K562 (cell line): Measurements from ENCODE around the gene AP1M2. TPM values are rescaled to one million over a fixed set of nuclear protein-coding genes. Genes with fewer than 3 reads are reported as not detected.
A peak's percentile ranks its signal among the peaks of the same experiment; 100 is the strongest.

Experiments used
- ARID3A ChIP-seq: IDR thresholded peaks from 2 replicates; pipeline ENCODE4 v1.6.1; 2012; ENCODE audit warnings: low read depth, low read length, improper control_type of control experiment, borderline replicate concordance
- GTF2F1 ChIP-seq: IDR thresholded peaks from 2 replicates; pipeline ENCODE4 v1.6.1; 2011; ENCODE audit warnings: low read depth, low read length, improper control_type of control experiment
- HDAC2 ChIP-seq: fragments of 450-650 bp; IDR thresholded peaks from 2 replicates; pipeline ENCODE4 v1.6.1; 2016; ENCODE audit warnings: mild to moderate bottlenecking
- KDM5B ChIP-seq: fragments of 200-600 bp; sonication (generic); IDR thresholded peaks from 2 replicates; pipeline ENCODE4 v1.6.1; 2012; ENCODE audit warnings: low read depth, mild to moderate bottlenecking, moderate library complexity, low read length, control low read depth, inconsistent platforms; ENCODE audit not compliant: insufficient replicate concordance
- POLR2A ChIP-seq: fragments of 450-650 bp; conservative IDR thresholded peaks from 2 replicates; pipeline ENCODE4 v1.6.1; 2016
- RCOR1 ChIP-seq, 2 experiments: IDR thresholded peaks; 2 replicates each; pipeline ENCODE4 v1.6.1; 2012; ENCODE audit warnings: low read depth in 2 of 2, low read length in 2 of 2, borderline replicate concordance in 1 of 2, improper control_type of control experiment in 1 of 2
- SUPT5H ChIP-seq: fragments of 450-650 bp; IDR thresholded peaks from 2 replicates; pipeline ENCODE4 v1.6.1; 2016
- TOE1 ChIP-seq, 2 experiments: fragments of 450-650 bp in 1 of 2; sonication (generic) in 1 of 2; formaldehyde crosslinking in 1 of 2; IDR thresholded peaks; 2 replicates each; pipeline versions ENCODE4 v1.7.1 to v1.8.0; 2016 to 2022; ENCODE audit warnings: borderline replicate concordance in 2 of 2, mild to moderate bottlenecking in 2 of 2, antibody characterized with exemption in 1 of 2, inconsistent platforms in 1 of 2, low read depth in 1 of 2, missing genetic modification reagents in 1 of 2, moderate library complexity in 1 of 2
- ZNF384 ChIP-seq: IDR thresholded peaks from 2 replicates; pipeline ENCODE4 v1.6.1; 2012; ENCODE audit warnings: low read depth, low read length, improper control_type of control experiment
- ZNF551 ChIP-seq: fragments of 250-450 bp; sonication (Bioruptor Pico); IDR thresholded peaks from 2 replicates; pipeline ENCODE4 v1.5.0; 2021; ENCODE audit warnings: mild to moderate bottlenecking, moderate library complexity
- ZNF655 ChIP-seq: fragments of 250-450 bp; sonication (Bioruptor Pico); IDR thresholded peaks from 2 replicates; pipeline ENCODE4 v1.5.0; 2021
- polyA plus RNA-seq, 8 experiments: library from polyadenylated mRNA; depleted of rRNA in 4 of 8; stranded (reverse) in 5 of 8; unstranded in 3 of 8; fragments of >200 nt; fragmentation: Nextera tagmentation in 2 of 8; fragmentation: Illumina TruSeq in 1 of 8; extraction: Ambion mirVana in 2 of 8; extraction: Trizol in 1 of 8; gene quantifications; 2 replicates each; pipeline versions ENCODE4 v1.2.1 to v1.2.3, GENCODE V29; 2011 to 2014; ENCODE audit warnings: inconsistent platforms in 1 of 8, missing spikeins in 1 of 8
- total RNA-seq, 7 experiments: library from RNA; depleted of rRNA in 6 of 7; stranded (reverse); fragments of >200 nt in 6 of 7; fragmentation: Illumina TruSeq in 2 of 7; extraction: Trizol in 2 of 7; gene quantifications; 2 replicates each; pipeline versions ENCODE4 v1.2.1 to v1.2.3, GENCODE V29; 2011 to 2021; ENCODE audit warnings: low replicate concordance in 1 of 7
- TF ChIP-seq, protein P1 (sequence below): fragments of 250-450 bp; sonication (Bioruptor Pico); IDR thresholded peaks from 2 replicates; pipeline ENCODE4 v1.5.0; 2020; ENCODE audit warnings: mild to moderate bottlenecking
- TF ChIP-seq, protein P2 (sequence below), 2 experiments: fragments of 450-650 bp; conservative IDR thresholded peaks; 2 replicates each; pipeline ENCODE4 v1.6.1; 2017; ENCODE audit warnings: mild to moderate bottlenecking in 2 of 2, moderate library complexity in 2 of 2

Gene AP1M2
- total and polyA plus RNA-seq, 9 of the 15 experiments (the other 6 are each of a cell fraction or from before 2014, with no cell fraction given): 0.33 to 1.4 (median 0.89) TPM; not detected in 1

DNA sequence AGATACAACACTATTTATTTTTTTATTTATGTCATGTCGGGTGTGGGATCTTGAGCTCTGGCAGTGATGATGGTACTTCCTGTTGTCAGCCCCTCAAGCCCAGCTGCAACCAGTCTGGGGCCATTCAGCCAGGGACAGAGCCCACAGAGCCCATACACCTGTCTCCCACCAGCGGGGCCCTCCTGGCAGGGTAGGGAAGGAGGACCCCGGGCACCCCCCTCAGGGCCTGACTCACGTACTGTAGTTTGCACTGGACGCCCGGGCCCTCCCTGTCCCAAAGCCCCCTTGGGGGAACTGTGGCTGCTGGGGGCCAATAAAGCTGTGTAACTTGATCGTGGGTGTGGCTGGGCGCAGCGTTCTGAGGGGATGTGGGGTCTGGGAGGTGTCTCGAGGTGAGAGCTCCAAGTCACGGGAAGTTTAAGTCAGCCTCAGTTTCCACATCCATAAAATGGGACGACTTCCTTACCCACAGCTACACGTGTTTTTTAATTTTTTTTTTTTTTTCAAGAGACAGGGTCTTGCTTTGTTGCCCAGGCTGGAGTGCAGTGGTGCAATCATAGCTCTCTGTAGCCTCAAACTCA, 33.9 kb downstream of the AP1M2 start (continued):
- TF ChIP-seq TOE1 (IDR thresholded peaks at IDR 0.05; ENCODE audit: borderline replicate concordance) (no peak), TOE1 (CRISPR knock-in tag; IDR thresholded peaks at IDR 0.05; ENCODE audit: borderline replicate concordance, low read depth) (no peak), POLR2A (peak; percentile 45; the same call in 1 of the 2 replicates), RCOR1 (IDR thresholded peaks at IDR 0.05; ENCODE audit: borderline replicate concordance in 1 of 2, low read depth in 2 of 2, low read length in 2 of 2) (peak in 1 of 2 experiments; percentile 52; a peak in 2 of 4 replicates), ARID3A (no peak), ZNF551 (CRISPR knock-in tag) (no peak), ZNF384 (no peak), SUPT5H (peak; percentile 29; the same call in 1 of the 2 replicates), HDAC2 (0 out of 2 replicates have a peak, but pooled peaks have one; percentile 29), GTF2F1 (no peak), KDM5B (no peak), ZNF655 (no peak)
- TF ChIP-seq, protein P1, sequence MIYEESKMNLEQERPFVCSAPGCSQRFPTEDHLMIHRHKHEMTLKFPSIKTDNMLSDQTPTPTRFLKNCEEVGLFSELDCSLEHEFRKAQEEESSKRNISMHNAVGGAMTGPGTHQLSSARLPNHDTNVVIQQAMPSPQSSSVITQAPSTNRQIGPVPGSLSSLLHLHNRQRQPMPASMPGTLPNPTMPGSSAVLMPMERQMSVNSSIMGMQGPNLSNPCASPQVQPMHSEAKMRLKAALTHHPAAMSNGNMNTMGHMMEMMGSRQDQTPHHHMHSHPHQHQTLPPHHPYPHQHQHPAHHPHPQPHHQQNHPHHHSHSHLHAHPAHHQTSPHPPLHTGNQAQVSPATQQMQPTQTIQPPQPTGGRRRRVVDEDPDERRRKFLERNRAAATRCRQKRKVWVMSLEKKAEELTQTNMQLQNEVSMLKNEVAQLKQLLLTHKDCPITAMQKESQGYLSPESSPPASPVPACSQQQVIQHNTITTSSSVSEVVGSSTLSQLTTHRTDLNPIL (CRISPR knock-in tag): no peak
- TF ChIP-seq, protein P2, sequence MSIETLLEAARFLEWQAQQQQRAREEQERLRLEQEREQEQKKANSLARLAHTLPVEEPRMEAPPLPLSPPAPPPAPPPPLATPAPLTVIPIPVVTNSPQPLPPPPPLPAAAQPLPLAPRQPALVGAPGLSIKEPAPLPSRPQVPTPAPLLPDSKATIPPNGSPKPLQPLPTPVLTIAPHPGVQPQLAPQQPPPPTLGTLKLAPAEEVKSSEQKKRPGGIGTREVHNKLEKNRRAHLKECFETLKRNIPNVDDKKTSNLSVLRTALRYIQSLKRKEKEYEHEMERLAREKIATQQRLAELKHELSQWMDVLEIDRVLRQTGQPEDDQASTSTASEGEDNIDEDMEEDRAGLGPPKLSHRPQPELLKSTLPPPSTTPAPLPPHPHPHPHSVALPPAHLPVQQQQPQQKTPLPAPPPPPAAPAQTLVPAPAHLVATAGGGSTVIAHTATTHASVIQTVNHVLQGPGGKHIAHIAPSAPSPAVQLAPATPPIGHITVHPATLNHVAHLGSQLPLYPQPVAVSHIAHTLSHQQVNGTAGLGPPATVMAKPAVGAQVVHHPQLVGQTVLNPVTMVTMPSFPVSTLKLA (conservative IDR thresholded peaks at IDR 0.05): 0 out of 4 replicates have a peak, but pooled peaks of 1 of the 2 experiments have one; percentile 24
